HEK293 (cell line): Measurements from ENCODE around the gene PRXL2B.

ENCODE experiments used
- CTCF ChIA-PET: fragments of 350-600 bp; formaldehyde crosslinking; extraction: SDS; loops from one replicate; lab custom pipeline; 2021; ENCODE audit warnings: antibody characterized with exemption; lab: Yijun Ruan, JAX
- POLR2A ChIA-PET: fragments of 300-600 bp; formaldehyde crosslinking; extraction: SDS; loops from one replicate; lab custom pipeline; 2020; ENCODE audit warnings: antibody characterized with exemption, inconsistent platforms; lab: Yijun Ruan, JAX
- H3K27ac ChIP-seq: fragments of 200-500 bp; sonication (Bioruptor generic); 2 replicates; pipeline ENCODE4 v1.5.1; 2014; ENCODE audit warnings: low read depth, low read length, control low read depth, inconsistent platforms; ENCODE audit errors: extremely low read depth
- H3K36me3 ChIP-seq, 2 experiments: fragments of 200-500 bp in 1 of 2; sonication (Bioruptor generic) in 1 of 2; 1 replicate in 1 of 2; 2 replicates in 1 of 2; pipeline ENCODE4 v1.5.1; 2014 to 2017; ENCODE audit warnings: inconsistent platforms in 2 of 2, low read length in 2 of 2; ENCODE audit not compliant: control insufficient read depth in 2 of 2, insufficient read depth in 1 of 2
- H3K4me1 ChIP-seq: fragments of 200-500 bp; sonication (Bioruptor generic); 2 replicates; pipeline ENCODE4 v1.5.1; 2014; ENCODE audit warnings: mild to moderate bottlenecking, low read length, inconsistent platforms; ENCODE audit not compliant: control insufficient read depth, insufficient read depth
- H3K4me3 ChIP-seq: 2 replicates; pipeline ENCODE4 v1.5.1; 2011; ENCODE audit warnings: low read depth, mild to moderate bottlenecking, control low read depth, low read length, moderate library complexity
- H3K9me3 ChIP-seq: fragments of 200-500 bp; sonication (Bioruptor generic); 2 replicates; pipeline ENCODE4 v1.5.1; 2014; ENCODE audit warnings: low read depth, low read length, inconsistent platforms; ENCODE audit not compliant: control insufficient read depth, insufficient read depth
- GFI1B ChIP-seq: fragments of 450-650 bp; formaldehyde crosslinking; IDR thresholded peaks from 2 replicates; pipeline ENCODE4 v1.5.1; 2016; ENCODE audit warnings: missing biosample characterization, missing genetic modification characterization
- MEIS1 ChIP-seq: sonication (generic); formaldehyde crosslinking; IDR thresholded peaks from 2 replicates; pipeline ENCODE4 v1.8.1; 2022; ENCODE audit warnings: missing genetic modification reagents, mild to moderate bottlenecking, borderline replicate concordance
- MZF1 ChIP-seq: fragments of 450-650 bp; formaldehyde crosslinking; IDR thresholded peaks from 2 replicates; pipeline ENCODE4 v1.5.1; 2017; ENCODE audit warnings: missing biosample characterization, missing genetic modification characterization, borderline replicate concordance
- PRDM1 ChIP-seq: fragments of 450-650 bp; formaldehyde crosslinking; IDR thresholded peaks from 2 replicates; pipeline ENCODE4; 2016; ENCODE audit warnings: missing biosample characterization, missing genetic modification characterization
- RBAK ChIP-seq: fragments of 450-650 bp; formaldehyde crosslinking; IDR thresholded peaks from 2 replicates; pipeline ENCODE4 v1.5.1; 2016; ENCODE audit warnings: missing biosample characterization, missing genetic modification characterization
- ZBTB17 ChIP-seq: fragments of 450-650 bp; formaldehyde crosslinking; IDR thresholded peaks from 2 replicates; pipeline ENCODE4 v1.5.1; 2016; ENCODE audit warnings: missing biosample characterization, missing genetic modification characterization
- ZIC2 ChIP-seq: fragments of 450-650 bp; formaldehyde crosslinking; IDR thresholded peaks from 2 replicates; pipeline ENCODE4 v1.5.1; 2016; ENCODE audit warnings: missing biosample characterization, missing genetic modification characterization
- ZNF146 ChIP-seq: fragments of 450-650 bp; formaldehyde crosslinking; IDR thresholded peaks from 2 replicates; pipeline ENCODE4 v1.5.1; 2016; ENCODE audit warnings: missing biosample characterization, missing genetic modification characterization
- ZNF174 ChIP-seq: fragments of 450-650 bp; formaldehyde crosslinking; IDR thresholded peaks from 2 replicates; pipeline ENCODE4 v1.5.0; 2017; ENCODE audit warnings: missing biosample characterization, mild to moderate bottlenecking, missing genetic modification characterization
- ZNF175 ChIP-seq: fragments of 450-650 bp; formaldehyde crosslinking; IDR thresholded peaks from 2 replicates; pipeline ENCODE4 v1.5.1; 2016; ENCODE audit warnings: missing biosample characterization, missing genetic modification characterization
- ZNF19 ChIP-seq: fragments of 450-650 bp; formaldehyde crosslinking; IDR thresholded peaks from 2 replicates; pipeline ENCODE4; 2016; ENCODE audit warnings: missing biosample characterization, missing genetic modification characterization, low read depth
- ZNF529 ChIP-seq: fragments of 450-650 bp; formaldehyde crosslinking; IDR thresholded peaks from 2 replicates; pipeline ENCODE4 v1.5.1; 2017; ENCODE audit warnings: missing genetic modification characterization, missing biosample characterization; ENCODE audit not compliant: insufficient replicate concordance
- ZNF549 ChIP-seq: fragments of 450-650 bp; IDR thresholded peaks from 2 replicates; pipeline ENCODE4 v1.5.1; 2018; ENCODE audit warnings: missing biosample characterization, missing genetic modification characterization, mild to moderate bottlenecking, inconsistent platforms, moderate library complexity
- ZNF555 ChIP-seq: fragments of 450-650 bp; formaldehyde crosslinking; conservative IDR thresholded peaks from 2 replicates; pipeline ENCODE4 v1.5.1; 2017; ENCODE audit warnings: missing biosample characterization, mild to moderate bottlenecking, missing genetic modification characterization, inconsistent platforms
- ZNF585B ChIP-seq: fragments of 450-650 bp; formaldehyde crosslinking; IDR thresholded peaks from 2 replicates; pipeline ENCODE4 v1.5.1; 2016; ENCODE audit warnings: missing biosample characterization, missing genetic modification characterization
- ZNF600 ChIP-seq: fragments of 450-650 bp; formaldehyde crosslinking; IDR thresholded peaks from 2 replicates; pipeline ENCODE4 v1.5.1; 2016; ENCODE audit warnings: missing biosample characterization, missing genetic modification characterization
- ZNF621 ChIP-seq: fragments of 450-650 bp; formaldehyde crosslinking; IDR thresholded peaks from 2 replicates; pipeline ENCODE4 v1.5.1; 2017; ENCODE audit warnings: missing biosample characterization, missing genetic modification characterization
- ZNF776 ChIP-seq: fragments of 450-650 bp; formaldehyde crosslinking; IDR thresholded peaks from 2 replicates; pipeline ENCODE4 v1.5.0; 2017; ENCODE audit warnings: missing biosample characterization, missing genetic modification characterization, borderline replicate concordance
- TF ChIP-seq, protein P1 (sequence below): fragments of 450-650 bp; formaldehyde crosslinking; IDR thresholded peaks from 2 replicates; pipeline ENCODE4 v1.5.1; 2016; ENCODE audit warnings: missing biosample characterization, missing genetic modification characterization
- TF ChIP-seq, protein P2 (sequence below): sonication (generic); formaldehyde crosslinking; IDR thresholded peaks from 2 replicates; pipeline ENCODE4 v1.8.1; 2022; ENCODE audit warnings: mild to moderate bottlenecking, moderate library complexity, missing genetic modification reagents
- TF ChIP-seq, protein P3 (sequence below): fragments of 450-650 bp; formaldehyde crosslinking; IDR thresholded peaks from 2 replicates; pipeline ENCODE4 v1.5.0; 2017; ENCODE audit warnings: missing biosample characterization, missing genetic modification characterization, borderline replicate concordance
- TF ChIP-seq, protein P4 (sequence below): fragments of 450-650 bp; IDR thresholded peaks from 2 replicates; pipeline ENCODE4 v1.5.1; 2018; ENCODE audit warnings: missing biosample characterization, mild to moderate bottlenecking, missing genetic modification characterization
- TF ChIP-seq, protein P5 (sequence below): fragments of 450-650 bp; formaldehyde crosslinking; IDR thresholded peaks from 2 replicates; pipeline ENCODE4 v1.5.1; 2017; ENCODE audit warnings: missing biosample characterization, mild to moderate bottlenecking, missing genetic modification characterization, moderate library complexity
- TF ChIP-seq, protein P6 (sequence below): fragments of 450-650 bp; formaldehyde crosslinking; IDR thresholded peaks from 2 replicates; pipeline ENCODE4 v1.5.1; 2016; ENCODE audit warnings: missing biosample characterization, missing genetic modification characterization, low read depth

Gene PRXL2B

DNA sequence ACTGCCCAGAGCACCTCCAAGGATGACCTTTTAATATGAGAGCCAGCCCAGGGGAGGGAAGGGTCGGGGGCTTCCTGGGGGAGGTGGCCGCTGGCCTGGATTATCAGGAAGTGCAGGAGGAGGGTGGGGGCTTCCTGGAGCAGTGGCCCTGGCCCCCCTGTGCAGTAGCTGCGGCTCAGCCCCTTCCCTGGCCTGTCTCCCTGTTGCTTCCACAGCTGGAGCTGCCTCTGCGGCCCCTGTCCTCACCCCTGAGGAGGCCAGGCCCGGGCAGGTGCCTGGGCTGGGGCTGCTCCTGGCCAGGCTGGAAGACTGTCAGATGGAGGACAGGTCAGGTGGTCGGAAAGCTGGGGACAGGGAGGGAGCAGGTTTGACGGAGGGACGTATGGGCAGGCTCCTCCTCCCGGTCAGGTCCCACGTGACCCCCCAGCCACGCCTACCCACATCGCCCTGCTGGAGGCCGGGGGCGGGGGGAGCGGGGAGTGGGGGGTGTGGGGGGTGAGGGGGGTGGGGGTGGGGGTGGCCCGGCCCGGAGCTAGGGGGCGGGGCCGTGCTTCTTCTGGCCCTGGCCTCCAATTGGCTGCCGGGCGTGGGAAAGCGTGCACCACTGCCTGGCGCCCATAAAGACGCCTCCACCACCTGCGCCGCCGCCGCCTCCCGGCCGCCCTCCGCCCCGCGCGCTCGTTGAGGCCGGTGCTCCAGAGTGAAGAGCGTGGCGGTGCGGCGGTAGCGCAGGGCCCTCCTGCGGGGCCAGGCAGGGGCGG is 40.6 kb upstream of the PRXL2B start (continued):
- TF ChIP-seq, protein P1, sequence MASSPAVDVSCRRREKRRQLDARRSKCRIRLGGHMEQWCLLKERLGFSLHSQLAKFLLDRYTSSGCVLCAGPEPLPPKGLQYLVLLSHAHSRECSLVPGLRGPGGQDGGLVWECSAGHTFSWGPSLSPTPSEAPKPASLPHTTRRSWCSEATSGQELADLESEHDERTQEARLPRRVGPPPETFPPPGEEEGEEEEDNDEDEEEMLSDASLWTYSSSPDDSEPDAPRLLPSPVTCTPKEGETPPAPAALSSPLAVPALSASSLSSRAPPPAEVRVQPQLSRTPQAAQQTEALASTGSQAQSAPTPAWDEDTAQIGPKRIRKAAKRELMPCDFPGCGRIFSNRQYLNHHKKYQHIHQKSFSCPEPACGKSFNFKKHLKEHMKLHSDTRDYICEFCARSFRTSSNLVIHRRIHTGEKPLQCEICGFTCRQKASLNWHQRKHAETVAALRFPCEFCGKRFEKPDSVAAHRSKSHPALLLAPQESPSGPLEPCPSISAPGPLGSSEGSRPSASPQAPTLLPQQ (tag by site-specific recombination), result 0 out of 2 replicates have a peak, but pooled peaks have one; percentile 48
- TF ChIP-seq MEIS1 (no peak), ZNF175 (no peak)
- TF ChIP-seq, protein P2, sequence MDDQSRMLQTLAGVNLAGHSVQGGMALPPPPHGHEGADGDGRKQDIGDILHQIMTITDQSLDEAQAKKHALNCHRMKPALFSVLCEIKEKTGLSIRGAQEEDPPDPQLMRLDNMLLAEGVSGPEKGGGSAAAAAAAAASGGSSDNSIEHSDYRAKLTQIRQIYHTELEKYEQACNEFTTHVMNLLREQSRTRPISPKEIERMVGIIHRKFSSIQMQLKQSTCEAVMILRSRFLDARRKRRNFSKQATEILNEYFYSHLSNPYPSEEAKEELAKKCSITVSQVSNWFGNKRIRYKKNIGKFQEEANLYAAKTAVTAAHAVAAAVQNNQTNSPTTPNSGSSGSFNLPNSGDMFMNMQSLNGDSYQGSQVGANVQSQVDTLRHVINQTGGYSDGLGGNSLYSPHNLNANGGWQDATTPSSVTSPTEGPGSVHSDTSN (CRISPR knock-in tag), result 0 out of 2 replicates have a peak, but pooled peaks have one; percentile 49
- TF ChIP-seq, protein P3, sequence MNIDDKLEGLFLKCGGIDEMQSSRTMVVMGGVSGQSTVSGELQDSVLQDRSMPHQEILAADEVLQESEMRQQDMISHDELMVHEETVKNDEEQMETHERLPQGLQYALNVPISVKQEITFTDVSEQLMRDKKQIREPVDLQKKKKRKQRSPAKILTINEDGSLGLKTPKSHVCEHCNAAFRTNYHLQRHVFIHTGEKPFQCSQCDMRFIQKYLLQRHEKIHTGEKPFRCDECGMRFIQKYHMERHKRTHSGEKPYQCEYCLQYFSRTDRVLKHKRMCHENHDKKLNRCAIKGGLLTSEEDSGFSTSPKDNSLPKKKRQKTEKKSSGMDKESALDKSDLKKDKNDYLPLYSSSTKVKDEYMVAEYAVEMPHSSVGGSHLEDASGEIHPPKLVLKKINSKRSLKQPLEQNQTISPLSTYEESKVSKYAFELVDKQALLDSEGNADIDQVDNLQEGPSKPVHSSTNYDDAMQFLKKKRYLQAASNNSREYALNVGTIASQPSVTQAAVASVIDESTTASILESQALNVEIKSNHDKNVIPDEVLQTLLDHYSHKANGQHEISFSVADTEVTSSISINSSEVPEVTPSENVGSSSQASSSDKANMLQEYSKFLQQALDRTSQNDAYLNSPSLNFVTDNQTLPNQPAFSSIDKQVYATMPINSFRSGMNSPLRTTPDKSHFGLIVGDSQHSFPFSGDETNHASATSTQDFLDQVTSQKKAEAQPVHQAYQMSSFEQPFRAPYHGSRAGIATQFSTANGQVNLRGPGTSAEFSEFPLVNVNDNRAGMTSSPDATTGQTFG (tag by site-specific recombination), result no peak

DNA sequence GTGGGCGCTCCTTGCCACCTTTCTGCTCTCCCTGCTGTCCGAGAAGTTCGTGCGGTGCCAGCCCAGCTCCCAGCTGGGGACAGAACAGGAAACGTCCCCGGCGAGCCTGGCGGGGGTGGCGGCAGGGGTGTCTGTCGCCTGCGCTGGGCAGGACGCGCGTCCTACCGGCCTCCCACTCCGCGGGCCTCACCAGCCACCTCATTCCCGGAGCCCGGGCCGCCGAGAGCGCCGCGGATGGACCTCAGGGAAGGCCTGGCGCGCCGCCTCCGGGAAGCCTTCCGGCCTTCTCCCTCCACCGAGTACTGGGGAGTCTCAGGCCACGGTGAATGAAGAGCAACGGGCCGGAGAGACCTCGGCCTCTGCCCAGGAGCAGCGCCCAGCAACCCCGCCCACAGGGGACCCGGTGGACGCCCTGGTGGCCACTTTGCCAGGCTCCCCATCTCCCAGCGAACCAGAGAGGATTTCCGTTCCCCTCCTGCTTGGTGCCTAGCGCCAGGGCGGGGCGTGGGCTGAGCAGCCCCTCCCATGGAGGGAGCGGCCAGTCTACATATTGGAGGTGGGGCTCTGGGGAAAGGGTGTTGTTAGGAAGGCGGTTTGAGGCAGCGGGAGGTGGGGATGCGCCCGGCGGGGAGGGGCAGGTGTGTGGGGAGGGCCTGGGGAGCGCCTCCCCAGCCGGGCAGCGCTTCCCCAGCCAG is 39.9 kb upstream of the PRXL2B start:
- H3K4me1 ChIP-seq, result no peaks in the 10 kb centered on the region; the same call in 1 of the 2 replicates
- POLR2A ChIA-PET, result interaction anchor here (0.6 to 2.9 kb wide), 14 partner anchors 13 to 641 kb away, joined by 3 to 33 read pairs (median 4); partner anchors contain the start of genes MORN1, PANK4, PEX10 and RER1
- peak overlapping the region; percentile 73; the same call in 1 of the 2 replicates for H3K27ac ChIP-seq
- TF ChIP-seq ZIC2 (tag by site-specific recombination), result peak; percentile 77
- TF ChIP-seq, protein P4, sequence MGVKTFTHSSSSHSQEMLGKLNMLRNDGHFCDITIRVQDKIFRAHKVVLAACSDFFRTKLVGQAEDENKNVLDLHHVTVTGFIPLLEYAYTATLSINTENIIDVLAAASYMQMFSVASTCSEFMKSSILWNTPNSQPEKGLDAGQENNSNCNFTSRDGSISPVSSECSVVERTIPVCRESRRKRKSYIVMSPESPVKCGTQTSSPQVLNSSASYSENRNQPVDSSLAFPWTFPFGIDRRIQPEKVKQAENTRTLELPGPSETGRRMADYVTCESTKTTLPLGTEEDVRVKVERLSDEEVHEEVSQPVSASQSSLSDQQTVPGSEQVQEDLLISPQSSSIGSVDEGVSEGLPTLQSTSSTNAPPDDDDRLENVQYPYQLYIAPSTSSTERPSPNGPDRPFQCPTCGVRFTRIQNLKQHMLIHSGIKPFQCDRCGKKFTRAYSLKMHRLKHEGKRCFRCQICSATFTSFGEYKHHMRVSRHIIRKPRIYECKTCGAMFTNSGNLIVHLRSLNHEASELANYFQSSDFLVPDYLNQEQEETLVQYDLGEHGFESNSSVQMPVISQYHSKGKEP (tag by site-specific recombination), result no peak
- TF ChIP-seq ZNF549 (tag by site-specific recombination), result no peak
- TF ChIP-seq, protein P5, sequence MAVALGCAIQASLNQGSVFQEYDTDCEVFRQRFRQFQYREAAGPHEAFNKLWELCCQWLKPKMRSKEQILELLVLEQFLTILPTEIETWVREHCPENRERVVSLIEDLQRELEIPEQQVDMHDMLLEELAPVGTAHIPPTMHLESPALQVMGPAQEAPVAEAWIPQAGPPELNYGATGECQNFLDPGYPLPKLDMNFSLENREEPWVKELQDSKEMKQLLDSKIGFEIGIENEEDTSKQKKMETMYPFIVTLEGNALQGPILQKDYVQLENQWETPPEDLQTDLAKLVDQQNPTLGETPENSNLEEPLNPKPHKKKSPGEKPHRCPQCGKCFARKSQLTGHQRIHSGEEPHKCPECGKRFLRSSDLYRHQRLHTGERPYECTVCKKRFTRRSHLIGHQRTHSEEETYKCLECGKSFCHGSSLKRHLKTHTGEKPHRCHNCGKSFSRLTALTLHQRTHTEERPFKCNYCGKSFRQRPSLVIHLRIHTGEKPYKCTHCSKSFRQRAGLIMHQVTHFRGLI (tag by site-specific recombination), result no peak
- no peak for TF ChIP-seq ZNF19 (tag by site-specific recombination)
- TF ChIP-seq RBAK (tag by site-specific recombination), result no peak
- no peak for TF ChIP-seq GFI1B (tag by site-specific recombination)
- TF ChIP-seq ZNF174 (tag by site-specific recombination), result no peak
- no peak for TF ChIP-seq PRDM1 (tag by site-specific recombination)
- TF ChIP-seq ZNF529 (tag by site-specific recombination), result no peak
- TF ChIP-seq ZBTB17 (tag by site-specific recombination), result peak; percentile 50; the same call in 1 of the 2 replicates
- TF ChIP-seq, protein P6, sequence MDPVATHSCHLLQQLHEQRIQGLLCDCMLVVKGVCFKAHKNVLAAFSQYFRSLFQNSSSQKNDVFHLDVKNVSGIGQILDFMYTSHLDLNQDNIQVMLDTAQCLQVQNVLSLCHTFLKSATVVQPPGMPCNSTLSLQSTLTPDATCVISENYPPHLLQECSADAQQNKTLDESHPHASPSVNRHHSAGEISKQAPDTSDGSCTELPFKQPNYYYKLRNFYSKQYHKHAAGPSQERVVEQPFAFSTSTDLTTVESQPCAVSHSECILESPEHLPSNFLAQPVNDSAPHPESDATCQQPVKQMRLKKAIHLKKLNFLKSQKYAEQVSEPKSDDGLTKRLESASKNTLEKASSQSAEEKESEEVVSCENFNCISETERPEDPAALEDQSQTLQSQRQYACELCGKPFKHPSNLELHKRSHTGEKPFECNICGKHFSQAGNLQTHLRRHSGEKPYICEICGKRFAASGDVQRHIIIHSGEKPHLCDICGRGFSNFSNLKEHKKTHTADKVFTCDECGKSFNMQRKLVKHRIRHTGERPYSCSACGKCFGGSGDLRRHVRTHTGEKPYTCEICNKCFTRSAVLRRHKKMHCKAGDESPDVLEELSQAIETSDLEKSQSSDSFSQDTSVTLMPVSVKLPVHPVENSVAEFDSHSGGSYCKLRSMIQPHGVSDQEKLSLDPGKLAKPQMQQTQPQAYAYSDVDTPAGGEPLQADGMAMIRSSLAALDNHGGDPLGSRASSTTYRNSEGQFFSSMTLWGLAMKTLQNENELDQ (tag by site-specific recombination), result no peak
- TF ChIP-seq MZF1, result peak; percentile 69; the same call in 1 of the 2 replicates
- TF ChIP-seq ZNF600 (tag by site-specific recombination), result peak; percentile 6
- TF ChIP-seq ZNF776 (tag by site-specific recombination), result no peak
- TF ChIP-seq ZNF585B (tag by site-specific recombination), result no peak
- no peak for TF ChIP-seq ZNF146 (tag by site-specific recombination)
- TF ChIP-seq ZNF555, result no peak
- no peak for TF ChIP-seq ZNF621

More for the DNA sequence above, 39.9 kb upstream of the PRXL2B start:
- CTCF ChIA-PET, result interaction anchor here (0.7 to 3.8 kb wide), 16 partner anchors 12 to 965 kb away, joined by 3 to 31 read pairs (median 5); partner anchors contain the start of genes FAAP20, PANK4 and PEX10
- H3K9me3 ChIP-seq, result no peaks in the 10 kb centered on the region
- H3K36me3 ChIP-seq, result no peaks in the 10 kb centered on the region
- peak overlapping the region; percentile 41 for H3K4me3 ChIP-seq
